ENCODE results near the gene FOXF1.

Gene FOXF1
- 0 to 23.0 (median 0.24) reads per million in 17 experiments for total RNA-seq

DNA sequence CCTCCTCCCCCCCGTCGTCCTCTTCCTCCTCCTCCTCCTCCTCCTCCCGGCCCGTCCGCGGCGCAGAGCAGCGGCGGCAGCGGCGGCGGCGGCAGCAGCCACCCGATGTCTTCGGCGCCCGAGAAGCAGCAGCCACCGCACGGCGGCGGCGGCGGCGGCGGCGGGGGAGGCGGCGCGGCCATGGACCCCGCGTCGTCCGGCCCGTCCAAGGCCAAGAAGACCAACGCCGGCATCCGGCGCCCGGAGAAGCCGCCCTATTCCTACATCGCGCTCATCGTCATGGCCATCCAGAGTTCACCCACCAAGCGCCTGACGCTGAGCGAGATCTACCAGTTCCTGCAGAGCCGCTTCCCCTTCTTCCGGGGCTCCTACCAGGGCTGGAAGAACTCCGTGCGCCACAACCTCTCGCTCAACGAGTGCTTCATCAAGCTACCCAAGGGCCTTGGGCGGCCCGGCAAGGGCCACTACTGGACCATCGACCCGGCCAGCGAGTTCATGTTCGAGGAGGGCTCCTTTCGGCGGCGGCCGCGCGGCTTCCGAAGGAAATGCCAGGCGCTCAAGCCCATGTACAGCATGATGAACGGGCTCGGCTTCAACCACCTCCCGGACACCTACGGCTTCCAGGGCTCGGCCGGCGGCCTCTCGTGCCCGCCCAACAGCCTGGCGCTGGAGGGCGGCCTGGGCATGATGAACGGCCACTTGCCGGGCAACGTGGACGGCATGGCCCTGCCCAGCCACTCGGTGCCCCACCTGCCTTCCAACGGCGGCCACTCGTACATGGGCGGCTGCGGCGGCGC, at the start of gene FOXF1:
Gene FOXF1, plus strand, starts transcription at position 63 of the 797 bp plus-strand sequence. Its CDS starts 43 bp downstream, at position 106.
- DNase-seq, result peak; percentile 34 to 67 (median 52)

- no peak for DNase-seq
These were observed 49.3 kb upstream of the FOXF1 start for GRCh38 chr16:86461037-86461436.

- no peak for DNase-seq
These were observed 47.8 kb upstream of the FOXF1 start for GRCh38 chr16:86462334-86463084.

GRCh38 chr16:86464044-86464443, 46.3 kb upstream of the FOXF1 start:
- no peak for DNase-seq

- DNase-seq, result no peak
These were observed 44.9 kb upstream of the FOXF1 start for GRCh38 chr16:86465434-86465833.

DNA sequence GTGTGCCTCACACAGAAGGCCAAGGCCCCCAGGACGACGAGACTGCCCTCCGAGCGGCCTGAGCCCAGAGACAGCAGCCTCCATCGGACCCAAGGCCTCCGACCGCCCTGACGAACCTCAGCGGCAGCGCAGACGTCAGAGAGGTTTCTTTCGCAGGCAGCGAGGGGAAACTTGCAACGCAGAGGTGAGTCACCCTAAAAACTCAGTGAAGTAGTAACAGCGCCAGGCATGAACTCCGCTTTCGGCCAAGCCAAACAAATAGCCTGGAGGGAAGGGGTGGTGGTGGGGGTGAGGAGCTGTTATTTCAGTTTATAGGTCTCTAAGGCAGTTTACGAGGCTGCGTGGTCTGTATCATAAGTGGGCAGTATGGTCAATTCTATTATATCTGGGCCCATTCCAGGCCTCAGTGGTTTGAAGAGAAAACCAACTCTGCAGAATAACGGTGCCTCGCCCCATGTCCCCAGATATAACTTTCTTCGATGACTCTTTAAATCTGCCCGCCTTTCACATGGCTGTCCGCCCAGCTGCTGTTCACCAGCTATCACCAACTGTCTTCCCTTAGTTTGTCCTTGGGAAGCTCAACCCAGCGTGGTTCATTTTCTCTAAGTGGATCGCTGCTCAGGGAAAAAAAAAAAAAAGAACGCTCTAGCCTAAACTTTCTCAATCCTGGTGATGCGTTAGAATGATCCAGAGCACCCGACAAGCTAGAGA, 43.5 kb upstream of the FOXF1 start:
- DNase-seq, result no peak

DNA sequence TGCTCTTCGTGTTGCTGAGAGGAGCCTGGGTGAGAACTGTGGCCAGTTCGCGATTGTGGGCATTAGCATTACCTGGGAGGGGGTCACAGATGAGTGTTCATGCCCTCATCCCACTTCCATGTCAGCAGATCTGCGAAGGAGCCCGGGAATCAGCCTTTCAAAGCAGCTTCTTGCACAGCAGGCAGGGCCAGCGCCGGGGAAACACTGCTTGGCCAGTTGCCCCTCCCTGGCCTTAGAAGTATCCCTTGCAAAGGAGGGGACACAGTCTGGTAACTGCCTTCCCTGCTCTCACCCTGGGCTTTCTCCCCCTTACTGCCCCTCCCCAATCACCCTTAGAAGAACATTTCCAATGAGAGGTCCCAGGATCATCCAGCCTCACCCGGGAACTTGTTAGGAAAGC, 42.8 kb upstream of the FOXF1 start:
- DNase-seq, result no peak

- no peak for DNase-seq
These were observed 39.4 kb upstream of the FOXF1 start for GRCh38 chr16:86470964-86471363.

DNA sequence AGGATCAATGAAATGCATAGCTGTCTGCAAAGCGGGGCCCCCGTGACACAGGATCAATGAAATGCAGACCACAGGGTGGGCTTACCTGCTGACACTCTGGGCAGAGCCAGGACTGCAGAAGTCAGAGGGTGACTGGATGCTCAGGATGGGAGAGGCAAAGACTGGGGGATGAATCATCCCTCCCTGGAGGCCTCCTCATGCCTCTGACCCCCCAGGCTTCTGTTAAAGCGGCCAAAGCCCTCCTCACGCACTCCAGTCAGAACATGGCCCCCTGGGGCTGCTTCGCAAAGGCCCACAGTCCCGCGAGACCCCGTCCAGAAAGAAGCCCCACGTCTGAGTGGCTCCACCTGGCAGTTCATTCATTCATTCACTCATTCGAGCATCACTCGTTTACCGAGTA, 38.4 kb upstream of the FOXF1 start:
- DNase-seq, result no peak

- DNase-seq, result no peak
These were observed 38.0 kb upstream of the FOXF1 start for GRCh38 chr16:86472366-86472765.

GRCh38 chr16:86476956-86477534, 33.3 kb upstream of the FOXF1 start:
- no peak for DNase-seq

DNA sequence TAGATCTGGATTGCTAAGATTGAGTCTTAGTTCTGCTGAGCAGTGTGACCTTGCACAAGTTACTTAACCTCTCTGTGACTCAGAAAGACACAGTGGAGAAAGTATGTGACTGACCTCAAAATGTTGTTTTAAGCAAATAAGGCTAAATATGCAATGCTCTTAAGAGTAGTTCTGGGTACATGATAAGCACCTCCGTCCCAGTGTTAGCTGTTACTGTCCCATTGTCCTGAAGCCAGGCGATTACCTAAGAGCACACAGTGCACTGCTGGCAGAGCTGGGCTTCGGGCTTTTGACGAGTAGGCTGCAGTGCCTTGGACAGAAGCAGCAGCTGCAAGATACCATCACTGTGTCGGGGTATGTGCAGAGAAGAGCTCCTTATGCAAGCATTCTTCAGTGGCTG, 32.7 kb upstream of the FOXF1 start:
- no peak for DNase-seq

DNA sequence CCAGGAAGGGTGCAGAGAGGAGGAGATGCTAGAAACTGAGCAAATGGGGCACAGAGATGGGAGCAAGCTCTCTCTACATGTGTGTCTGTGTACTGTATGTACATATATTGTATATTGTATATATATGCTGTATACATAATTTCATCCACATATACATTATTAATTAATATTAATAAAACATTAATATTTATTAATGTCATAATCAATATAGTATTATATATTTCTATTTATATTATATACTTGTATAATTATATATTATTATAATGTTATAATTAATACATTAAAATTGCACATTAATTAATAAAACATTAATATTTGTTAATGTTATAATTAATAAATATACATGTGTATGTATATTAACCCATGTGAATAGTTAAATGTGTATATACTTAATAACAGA, 31.5 kb upstream of the FOXF1 start:
- no peak for DNase-seq

GRCh38 chr16:86479419-86479818, 30.9 kb upstream of the FOXF1 start:
- no peak for DNase-seq

DNA sequence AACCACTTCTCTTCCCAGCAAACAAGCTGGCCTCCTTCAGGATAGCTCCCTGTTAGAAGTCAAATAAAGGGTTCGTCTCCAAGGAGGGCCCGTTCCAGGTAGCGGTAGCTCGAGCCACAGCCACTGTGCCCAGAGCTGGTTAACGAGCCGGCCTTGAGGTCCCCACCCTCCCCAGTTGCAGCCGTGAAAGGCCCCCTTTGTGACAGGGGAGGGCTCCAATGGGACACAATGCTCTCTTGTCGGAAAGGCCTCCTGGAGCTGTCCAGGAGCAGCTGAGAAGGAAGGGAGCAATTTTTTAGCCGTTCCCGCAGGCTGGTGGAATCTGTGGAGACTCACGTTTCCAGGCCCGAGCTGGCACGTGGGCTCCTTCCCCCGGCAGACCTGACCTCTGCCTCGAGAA, 29.9 kb upstream of the FOXF1 start:
- no peak for DNase-seq

GRCh38 chr16:86481607-86482006, 28.7 kb upstream of the FOXF1 start:
- DNase-seq, result no peak

DNA sequence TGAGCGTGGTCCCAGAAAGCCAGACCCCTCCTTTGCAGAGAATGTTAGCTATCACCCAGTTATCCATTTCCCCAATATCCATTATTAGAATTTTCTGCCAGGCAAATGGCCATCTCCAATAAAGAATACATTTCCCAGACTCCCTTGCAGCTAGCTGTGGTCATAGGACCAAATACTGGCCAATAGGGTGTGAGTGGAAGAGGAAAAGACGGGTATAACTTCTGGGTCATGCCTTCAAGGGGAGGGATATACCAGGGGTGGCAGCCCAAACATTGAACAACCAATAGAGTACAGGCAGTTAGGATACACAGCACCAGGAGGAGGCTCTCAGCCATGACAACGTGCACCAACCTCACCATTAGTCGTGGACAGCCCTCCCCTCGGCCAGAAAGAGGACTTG, 26.1 kb upstream of the FOXF1 start:
- no peak for DNase-seq

DNA sequence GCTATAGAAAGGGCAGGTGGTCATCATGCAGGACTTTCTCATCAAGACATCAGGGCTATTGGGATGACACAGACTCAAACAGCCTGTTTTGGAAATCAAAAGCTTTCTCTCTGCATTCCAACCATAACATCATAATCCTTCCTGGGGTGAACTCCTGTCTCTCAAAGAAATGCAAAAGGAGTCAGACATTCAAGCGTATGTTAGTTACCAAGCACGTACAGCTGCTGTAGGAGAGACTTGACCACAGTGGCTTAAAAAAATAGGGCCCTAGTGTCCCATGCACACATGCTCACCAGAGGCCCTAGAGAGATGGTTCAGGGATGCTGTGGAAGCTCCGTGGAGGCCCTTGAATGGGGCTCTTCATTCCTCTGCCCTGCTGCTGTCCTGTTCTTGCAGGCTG, 24.6 kb upstream of the FOXF1 start:
- DNase-seq, result no peak

DNA sequence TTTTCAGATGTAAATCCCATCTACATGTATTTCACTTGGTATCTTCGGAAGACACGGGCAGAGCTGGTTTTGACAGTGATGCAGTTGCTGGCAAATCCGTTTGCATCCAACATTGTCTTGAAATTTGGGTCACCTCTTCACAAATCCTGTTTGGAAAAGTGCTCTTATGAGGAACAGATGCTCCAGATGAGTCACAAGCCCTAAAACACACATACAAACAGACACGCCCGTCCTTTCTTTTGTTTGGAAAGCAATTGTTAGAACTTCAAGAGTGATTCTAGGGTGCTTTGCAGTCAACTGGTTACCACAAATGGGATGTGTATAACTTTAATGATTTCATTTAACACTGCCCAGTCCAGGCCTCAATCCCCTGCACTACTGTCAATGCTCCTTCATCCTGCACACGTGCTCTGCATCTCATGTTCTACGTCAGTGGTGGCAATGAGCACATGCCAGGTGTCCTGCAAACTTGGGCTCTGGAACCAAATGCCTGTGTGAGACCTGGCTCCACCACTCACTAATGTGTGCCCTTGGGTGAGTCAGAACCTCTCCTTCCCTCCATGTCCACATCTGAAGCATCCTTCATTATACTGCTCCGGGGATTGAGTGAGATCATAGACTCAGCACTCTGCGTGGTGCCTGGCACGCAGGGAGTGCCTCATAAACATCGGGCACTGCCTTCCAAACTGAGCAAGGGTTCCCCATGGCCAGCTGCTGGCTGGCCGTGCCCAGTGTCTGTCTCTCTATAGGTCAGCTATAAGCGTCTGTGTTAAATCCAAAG, 19.3 kb upstream of the FOXF1 start:
- DNase-seq, result no peak

- DNase-seq, result no peak
These were observed 18.7 kb upstream of the FOXF1 start for GRCh38 chr16:86491640-86492023.

DNA sequence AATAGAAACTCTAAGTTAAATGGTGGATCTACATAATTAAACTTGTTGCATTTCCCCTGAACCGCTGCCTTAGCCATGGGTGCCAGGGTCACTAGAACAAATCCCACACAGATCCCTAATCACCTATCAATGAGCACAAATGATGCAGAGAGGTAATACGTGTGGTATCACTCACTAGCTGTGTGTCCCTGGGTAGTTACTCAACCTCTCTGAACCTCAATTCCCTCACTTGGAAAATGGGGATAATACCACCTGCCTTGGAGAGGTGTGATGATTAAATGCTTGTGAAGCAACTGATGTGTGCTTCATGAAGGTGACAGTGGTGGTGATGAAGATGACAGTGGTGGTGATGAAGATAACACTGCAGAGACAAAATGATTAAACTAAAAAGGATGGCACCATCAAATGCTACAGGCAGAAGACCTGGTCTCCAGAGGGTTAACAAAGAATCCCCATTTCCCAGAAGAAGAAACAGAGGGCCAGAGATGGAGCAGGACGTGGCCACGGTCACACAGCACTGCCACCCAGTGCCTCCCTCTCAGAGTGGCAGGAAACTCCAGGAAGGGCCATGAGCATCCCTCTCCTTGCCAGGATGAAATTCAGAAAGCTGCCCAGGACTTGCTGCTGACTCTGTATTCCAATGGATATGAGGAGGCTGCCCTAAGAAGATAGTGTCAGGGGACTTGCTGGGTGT, 17.9 kb upstream of the FOXF1 start:
- DNase-seq, result no peak
